OCI-LY3 (cell line): ENCODE data around the gene FOSL1.

ENCODE experiments used
- EZH2phosphoT487 ChIP-seq: fragments of 200-600 bp; shearing (Covaris generic); IDR thresholded peaks from 2 replicates; pipeline ENCODE4 v1.6.1; 2018; ENCODE audit warnings: antibody characterized with exemption, mixed run types, low read depth
- TF ChIP-seq, protein P1 (sequence below): fragments of 200-600, 300-600 bp; sonication (generic); IDR thresholded peaks from 2 replicates; pipeline ENCODE4 v1.5.1; 2014; ENCODE audit warnings: antibody characterized with exemption, low read length, low read depth

DNA sequence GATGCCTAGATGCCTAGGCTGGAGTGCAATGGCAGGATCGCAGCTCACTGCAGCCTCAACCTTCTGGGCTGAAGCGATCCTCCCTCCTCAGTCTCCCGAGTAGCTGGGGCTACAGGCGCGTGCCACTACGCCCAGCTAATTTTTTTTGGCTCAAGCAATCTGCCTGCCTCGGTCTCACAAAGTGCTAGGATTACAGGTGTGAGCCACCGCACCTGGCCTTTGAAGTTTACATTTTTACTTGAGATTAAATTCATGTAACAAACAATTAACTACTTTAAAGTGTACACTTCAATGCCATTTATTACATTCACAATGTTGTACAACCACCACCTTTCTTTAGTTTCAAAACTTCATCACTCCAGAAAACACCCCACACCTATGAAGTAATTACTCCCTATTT, 3.5 kb upstream of the FOSL1 start:
- TF ChIP-seq, protein P1, sequence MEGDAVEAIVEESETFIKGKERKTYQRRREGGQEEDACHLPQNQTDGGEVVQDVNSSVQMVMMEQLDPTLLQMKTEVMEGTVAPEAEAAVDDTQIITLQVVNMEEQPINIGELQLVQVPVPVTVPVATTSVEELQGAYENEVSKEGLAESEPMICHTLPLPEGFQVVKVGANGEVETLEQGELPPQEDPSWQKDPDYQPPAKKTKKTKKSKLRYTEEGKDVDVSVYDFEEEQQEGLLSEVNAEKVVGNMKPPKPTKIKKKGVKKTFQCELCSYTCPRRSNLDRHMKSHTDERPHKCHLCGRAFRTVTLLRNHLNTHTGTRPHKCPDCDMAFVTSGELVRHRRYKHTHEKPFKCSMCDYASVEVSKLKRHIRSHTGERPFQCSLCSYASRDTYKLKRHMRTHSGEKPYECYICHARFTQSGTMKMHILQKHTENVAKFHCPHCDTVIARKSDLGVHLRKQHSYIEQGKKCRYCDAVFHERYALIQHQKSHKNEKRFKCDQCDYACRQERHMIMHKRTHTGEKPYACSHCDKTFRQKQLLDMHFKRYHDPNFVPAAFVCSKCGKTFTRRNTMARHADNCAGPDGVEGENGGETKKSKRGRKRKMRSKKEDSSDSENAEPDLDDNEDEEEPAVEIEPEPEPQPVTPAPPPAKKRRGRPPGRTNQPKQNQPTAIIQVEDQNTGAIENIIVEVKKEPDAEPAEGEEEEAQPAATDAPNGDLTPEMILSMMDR, result no peak
- no peak for TF ChIP-seq EZH2phosphoT487
